PC-9 (cell line): ENCODE data around the gene MED13L. TPM values are rescaled to one million over a fixed set of nuclear protein-coding genes. Genes with fewer than 3 reads are reported as not detected.

ENCODE experiments used
- BruUV-seq: library from RNA; stranded (reverse); fragments of 400-500 nt; replicated peaks from 2 replicates; lab custom pipeline; 2021; lab: Mats Ljungman, UMichigan
- CTCF ChIA-PET: fragments of 300-600 bp; sonication (Branson Sonifier 250); formaldehyde crosslinking; loops from one replicate; lab custom pipeline; 2022; ENCODE audit warnings: antibody characterized with exemption; lab: Charles Lee
- POLR2A ChIA-PET: fragments of 300-600 bp; sonication (Branson Sonifier 250); formaldehyde crosslinking; loops from one replicate; lab custom pipeline; 2022; ENCODE audit warnings: antibody characterized with exemption; ENCODE audit not compliant: unreplicated experiment; lab: Charles Lee
- DNase-seq, 2 experiments: peaks; one replicate each; pipeline versions ENCODE4 v3.0.0 to v3.0.0-alpha.2; 2015 to 2022; ENCODE audit warnings: mixed read lengths in 1 of 2
- H2AFZ ChIP-seq: fragments of 200-600 bp; sonication (generic); 2 replicates; pipeline ENCODE4 v1.8.1; 2017; ENCODE audit warnings: antibody characterized with exemption
- H3F3A ChIP-seq: fragments of 200-600 bp; sonication (generic); 2 replicates; pipeline ENCODE4 v1.8.1; 2017; ENCODE audit warnings: antibody characterized with exemption, mild to moderate bottlenecking, low read depth; ENCODE audit not compliant: insufficient read depth
- H3K27ac ChIP-seq: fragments of 200-600 bp; sonication (generic); 2 replicates; pipeline ENCODE4 v1.6.1; 2016; ENCODE audit warnings: mixed run types
- H3K27me3 ChIP-seq: fragments of 200-600 bp; sonication (generic); 2 replicates; pipeline ENCODE4 v1.6.1; 2016; ENCODE audit warnings: low read depth, mixed run types; ENCODE audit not compliant: insufficient read depth
- H3K36me3 ChIP-seq: fragments of 200-600 bp; sonication (generic); 2 replicates; pipeline ENCODE4 v1.6.1; 2016; ENCODE audit warnings: low read depth, mixed run types
- H3K4me1 ChIP-seq: fragments of 200-600 bp; sonication (generic); replicated peaks from 2 replicates; pipeline ENCODE4 v1.6.1; 2016; ENCODE audit warnings: mixed run types; ENCODE audit not compliant: insufficient read depth
- H3K4me2 ChIP-seq: fragments of 200-600 bp; sonication (generic); 2 replicates; pipeline ENCODE4 v1.6.1; 2017; ENCODE audit warnings: mixed run types
- H3K4me3 ChIP-seq: fragments of 200-600 bp; sonication (generic); 2 replicates; pipeline ENCODE4 v1.6.1; 2016; ENCODE audit warnings: mixed run types
- H3K79me2 ChIP-seq: fragments of 200-600 bp; sonication (generic); 2 replicates; pipeline ENCODE4 v1.6.1; 2017; ENCODE audit warnings: low read depth, mixed run types
- H3K9me2 ChIP-seq: fragments of 200-600 bp; sonication (generic); 2 replicates; pipeline ENCODE4 v1.8.1; 2017; ENCODE audit warnings: mild to moderate bottlenecking; ENCODE audit not compliant: insufficient read depth
- H3K9me3 ChIP-seq: fragments of 200-600 bp; sonication (generic); 2 replicates; pipeline ENCODE4 v1.8.1; 2016; ENCODE audit warnings: low read depth; ENCODE audit not compliant: insufficient read depth
- H4K20me1 ChIP-seq: fragments of 200-600 bp; sonication (generic); 2 replicates; pipeline ENCODE4 v1.8.1; 2017; ENCODE audit not compliant: insufficient read depth
- CTCF ChIP-seq: fragments of 200-600 bp; sonication (generic); conservative IDR thresholded peaks from 2 replicates; pipeline ENCODE4 v1.6.1; 2017; ENCODE audit warnings: mixed run types, antibody characterized with exemption, mild to moderate bottlenecking, moderate library complexity
- EZH2 ChIP-seq: fragments of 200-600 bp; sonication (generic); IDR thresholded peaks from 2 replicates; pipeline ENCODE4 v1.8.0; 2017; ENCODE audit warnings: antibody characterized with exemption, low read depth
- intact Hi-C: fragments of 100-400 bp; cut with micrococcal nuclease; formaldehyde crosslinking; loops from one replicate; pipeline ENCODE4 v1.10.0; 2022; ENCODE audit not compliant: unreplicated experiment
- total RNA-seq: library from RNA; stranded (reverse); gene quantifications from 2 replicates; pipeline ENCODE4 v1.2.3, GENCODE V29; 2021

The MED13L gene
- total RNA-seq, 1 experiment from 2014 or later: 89.5 TPM

- peak overlapping the region; percentile 49 for H3K4me2 ChIP-seq
- H3F3A ChIP-seq: no peaks in the 10 kb centered on the region
- H3K4me3 ChIP-seq: no peak overlapping the region
- BruUV-seq: no TSS peak
- H2AFZ ChIP-seq: no peak overlapping the region
- no peaks in the 10 kb centered on the region for H4K20me1 ChIP-seq
- intact Hi-C loops: no loop called here
- H3K27me3 ChIP-seq: no peaks in the 10 kb centered on the region
- ChIA-PET POLR2A (interaction anchor here (0.7 kb wide), 1 partner anchor 156 kb away, joined by 4 read pairs; no protein-coding TSS in a partner anchor), CTCF (interaction anchor here (0.6 kb wide), 1 partner anchor 64 kb away, joined by 4 read pairs; no protein-coding TSS in a partner anchor)
- peak in 1 of 2 experiments; percentile 57 for DNase-seq
- TF ChIP-seq CTCF: no peak; the same call in 1 of the 2 replicates
- TF ChIP-seq EZH2: no peak
- no peaks in the 10 kb centered on the region for H3K9me3 ChIP-seq
- no peak overlapping the region for H3K27ac ChIP-seq
- no peaks in the 10 kb centered on the region for H3K36me3 ChIP-seq
- no peaks in the 10 kb centered on the region for H3K9me2 ChIP-seq
- no peaks in the 10 kb centered on the region for H3K79me2 ChIP-seq
- H3K4me1 ChIP-seq: peaks cover 10% of the 10 kb centered on the region
These were observed 21.6 kb upstream of the MED13L start for GRCh38 chr12:116299064-116299463.

GRCh38 chr12:116298578-116298977 lies 21.1 kb upstream of the MED13L start:
- intact Hi-C loops: no loop called here
- ChIA-PET CTCF (interaction anchor here (0.6 kb wide), 2 partner anchors 65 to 681 kb away, joined by 3 to 4 read pairs; no protein-coding TSS in a partner anchor), POLR2A (no interaction called here)
- TF ChIP-seq EZH2 (no peak), CTCF (no peak)
- no peaks in the 10 kb centered on the region for H3K9me2 ChIP-seq
- no peaks in the 10 kb centered on the region for H3F3A ChIP-seq
- no TSS peak for BruUV-seq
- DNase-seq: no peak
- H3K9me3 ChIP-seq: no peaks in the 10 kb centered on the region
- peak overlapping the region; percentile 49; the same call in 1 of the 2 replicates for H3K4me2 ChIP-seq
- no peaks in the 10 kb centered on the region for H3K79me2 ChIP-seq
- no peak overlapping the region for H3K4me3 ChIP-seq
- peaks cover 10% of the 10 kb centered on the region for H3K4me1 ChIP-seq
- no peaks in the 10 kb centered on the region for H3K36me3 ChIP-seq
- no peak overlapping the region for H3K27ac ChIP-seq
- no peak overlapping the region for H2AFZ ChIP-seq
- no peaks in the 10 kb centered on the region for H3K27me3 ChIP-seq
- no peaks in the 10 kb centered on the region for H4K20me1 ChIP-seq

- no peak overlapping the region for H2AFZ ChIP-seq
- no peak overlapping the region for H3K4me2 ChIP-seq
- BruUV-seq: no TSS peak
- no peaks in the 10 kb centered on the region for H4K20me1 ChIP-seq
- no peaks in the 10 kb centered on the region for H3K79me2 ChIP-seq
- no peak overlapping the region for H3K4me3 ChIP-seq
- H3K27me3 ChIP-seq: no peaks in the 10 kb centered on the region
- no peaks in the 10 kb centered on the region for H3F3A ChIP-seq
- TF ChIP-seq CTCF: no peak
- no peak for TF ChIP-seq EZH2
- no peaks in the 10 kb centered on the region for H3K36me3 ChIP-seq
- no peaks in the 10 kb centered on the region for H3K9me2 ChIP-seq
- no peak overlapping the region for H3K27ac ChIP-seq
- H3K9me3 ChIP-seq: no peaks in the 10 kb centered on the region
- peaks cover 10% of the 10 kb centered on the region for H3K4me1 ChIP-seq
- intact Hi-C loops: no loop called here
- ChIA-PET CTCF (no interaction called here), POLR2A (no interaction called here)
- no peak for DNase-seq
These were observed 19.8 kb upstream of the MED13L start for GRCh38 chr12:116297224-116297834.
